Endothelial cell of umbilical vein (primary cell): ENCODE results near the gene TRNP1. TPM values are rescaled to one million over a fixed set of nuclear protein-coding genes. Genes with fewer than 3 reads are reported as not detected.

ENCODE experiments used
- BruUV-seq: library from RNA; stranded (reverse); fragments of 400-500 nt; replicated peaks from 2 replicates; lab custom pipeline; 2021; lab: Mats Ljungman, UMichigan
- CTCF ChIA-PET: fragments of 300-600, 350-600 bp; sonication (Branson Sonifier 250); formaldehyde crosslinking; loops from one replicate; lab custom pipeline; 2021; ENCODE audit warnings: antibody characterized with exemption, inconsistent platforms; lab: Charles Lee
- POLR2A ChIA-PET: fragments of 300-600, 350-600 bp; sonication (Branson Sonifier 250); formaldehyde crosslinking; loops from one replicate; lab custom pipeline; 2021; ENCODE audit warnings: antibody characterized with exemption, inconsistent platforms; lab: Charles Lee
- DNase-seq: peaks from one replicate; pipeline ENCODE4 v3.0.0-alpha.2; 2011; ENCODE audit warnings: low read depth, low spot score
- FAIRE-seq: peaks from 2 replicates; lab custom pipeline; 2011; peaks lifted over from hg19 to GRCh38; lab: Jason Lieb, UNC
- H2AFZ ChIP-seq: 2 replicates; pipeline ENCODE4 v1.6.0; 2012; ENCODE audit warnings: low read depth, low read length, control low read depth, inconsistent platforms
- H3K27ac ChIP-seq: 2 replicates; pipeline ENCODE4 v1.5.1; 2011; ENCODE audit warnings: low read depth, mild to moderate bottlenecking, control low read depth, low read length, moderate library complexity; ENCODE audit not compliant: insufficient read depth
- H3K27me3 ChIP-seq, 2 experiments: 2 replicates each; pipeline versions ENCODE4 v1.6.0 to v1.6.1; 2011; ENCODE audit warnings: low read length in 2 of 2, mixed read lengths in 1 of 2; ENCODE audit not compliant: control insufficient read depth in 2 of 2, insufficient read depth in 2 of 2
- H3K36me3 ChIP-seq, 2 experiments: 2 replicates in 1 of 2; 3 replicates in 1 of 2; pipeline ENCODE4 v1.5.1; 2011; ENCODE audit warnings: low read length in 2 of 2, mild to moderate bottlenecking in 1 of 2, moderate library complexity in 1 of 2; ENCODE audit not compliant: control insufficient read depth in 2 of 2, insufficient read depth in 2 of 2; ENCODE audit errors: extremely low read depth in 1 of 2
- H3K4me1 ChIP-seq: 3 replicates; pipeline ENCODE4 v1.5.1; 2011; ENCODE audit warnings: mild to moderate bottlenecking, low read length; ENCODE audit not compliant: control insufficient read depth, insufficient read depth; ENCODE audit errors: extremely low read depth
- H3K4me2 ChIP-seq: 2 replicates; pipeline ENCODE4 v1.6.1; 2011; ENCODE audit warnings: low read length, control low read depth, mixed read lengths; ENCODE audit not compliant: insufficient read depth
- H3K4me3 ChIP-seq, 3 experiments: fragments of 200-600 bp in 1 of 3; sonication (generic), shearing (Covaris generic) in 1 of 3; replicated peaks in 1 of 3; 2 replicates each; pipeline ENCODE4 v1.5.1; 2011 to 2016; ENCODE audit warnings: control low read depth in 3 of 3, low read length in 3 of 3, mild to moderate bottlenecking in 2 of 3, inconsistent platforms in 1 of 3, low read depth in 1 of 3, moderate library complexity in 1 of 3; ENCODE audit not compliant: insufficient read depth in 1 of 3
- H3K79me2 ChIP-seq: 2 replicates; pipeline ENCODE4 v1.6.0; 2012; ENCODE audit warnings: low read length, inconsistent platforms; ENCODE audit not compliant: control insufficient read depth, insufficient read depth
- H3K9ac ChIP-seq: replicated peaks from 2 replicates; pipeline ENCODE3; 2011; ENCODE audit warnings: low read length, control low read depth; ENCODE audit not compliant: insufficient read depth; ENCODE audit errors: extremely low read depth
- H3K9me1 ChIP-seq: replicated peaks from 3 replicates; pipeline ENCODE4 v1.6.0; 2011; ENCODE audit warnings: mild to moderate bottlenecking, low read length; ENCODE audit not compliant: control insufficient read depth, insufficient read depth; ENCODE audit errors: extremely low read depth
- H3K9me3 ChIP-seq: replicated peaks from 2 replicates; pipeline ENCODE4 v1.5.1; 2012; ENCODE audit warnings: low read length, inconsistent platforms; ENCODE audit not compliant: control insufficient read depth, insufficient read depth
- H4K20me1 ChIP-seq: replicated peaks from 2 replicates; pipeline ENCODE3; 2011; ENCODE audit warnings: mild to moderate bottlenecking, low read length; ENCODE audit not compliant: control insufficient read depth, insufficient read depth; ENCODE audit errors: extremely low read depth
- CTCF ChIP-seq, 2 donors: IDR thresholded peaks; 1 replicate in 1 of 2; 2 replicates in 1 of 2; pipeline ENCODE4 v1.5.1; 2011; ENCODE audit warnings: low read length in 2 of 2, mild to moderate bottlenecking in 2 of 2, moderate library complexity in 2 of 2, control low read depth in 1 of 2, inconsistent platforms in 1 of 2, low read depth in 1 of 2; ENCODE audit not compliant: insufficient read depth in 1 of 2; ENCODE audit errors: extremely low read depth in 1 of 2
- EZH2 ChIP-seq: IDR thresholded peaks from 2 replicates; pipeline ENCODE4 v1.6.1; 2012; ENCODE audit warnings: borderline replicate concordance, low read depth, mild to moderate bottlenecking, moderate library complexity, low read length, inconsistent platforms; ENCODE audit not compliant: severe bottlenecking
- FOS ChIP-seq: IDR thresholded peaks from 2 replicates; pipeline ENCODE4 v1.6.1; 2011; ENCODE audit warnings: mild to moderate bottlenecking, low read length, moderate library complexity, borderline replicate concordance; ENCODE audit not compliant: insufficient read depth
- GATA2 ChIP-seq: IDR thresholded peaks from 2 replicates; pipeline ENCODE4 v1.7.0; 2011; ENCODE audit warnings: low read depth, mild to moderate bottlenecking, moderate library complexity, mixed read lengths, low read length; ENCODE audit not compliant: insufficient read length, insufficient read depth
- JUN ChIP-seq: IDR thresholded peaks from 2 replicates; pipeline ENCODE4 v1.6.1; 2011; ENCODE audit warnings: borderline replicate concordance, low read depth; ENCODE audit not compliant: insufficient read length, insufficient read depth
- MYC ChIP-seq: IDR thresholded peaks from one replicate; pipeline ENCODE4 v1.6.1; 2011; ENCODE audit warnings: mild to moderate bottlenecking, low read depth, low read length
- POLR2A ChIP-seq: IDR thresholded peaks from 2 replicates; pipeline ENCODE4 v1.6.1; 2012; ENCODE audit warnings: low read depth, mild to moderate bottlenecking, control low read depth, low read length
- POLR2AphosphoS5 ChIP-seq: IDR thresholded peaks from 2 replicates; pipeline ENCODE4 v1.6.1; 2012; ENCODE audit warnings: low read depth, mild to moderate bottlenecking, control low read depth, low read length, moderate library complexity; ENCODE audit not compliant: insufficient read depth
- dilution Hi-C: fragments of 300-500 bp; cut with MboI; formaldehyde crosslinking; loops from one replicate; pipeline ENCODE4 v1.15.0; 2019; ENCODE audit warnings: low sequenced_read_pairs; ENCODE audit not compliant: extremely low pct_ligation_motif_present
- intact Hi-C: fragments of 100-400 bp; cut with micrococcal nuclease; formaldehyde crosslinking; loops from one replicate; pipeline ENCODE4 v1.10.0; 2022
- polyA plus RNA-seq, 4 experiments: library from polyadenylated mRNA; depleted of rRNA in 3 of 4; stranded (reverse) in 3 of 4; unstranded in 1 of 4; fragments of >200 nt; gene quantifications; 2 replicates each; pipeline versions ENCODE4 v1.2.1 to v1.2.3, GENCODE V29; 2011 to 2012; ENCODE audit warnings: missing spikeins in 1 of 4
- total RNA-seq: library from RNA; stranded (reverse); gene quantifications from 2 replicates; pipeline ENCODE4 v1.2.3, GENCODE V29; 2021
- TF ChIP-seq, protein P1 (sequence below): IDR thresholded peaks from 2 replicates; pipeline ENCODE4 v1.6.1; 2011; ENCODE audit not compliant: insufficient read depth, insufficient read length

TRNP1 gene
- total and polyA plus RNA-seq, 2 donors (not counting 3 experiments of a cell fraction or from before 2014, with no cell fraction given): 5.9 to 20.5 TPM

- Histone ChIP-seq H3K27me3 (peaks cover 0 to 2% of the 10 kb centered on the region in 2 experiments), H3K79me2 (no peaks in the 10 kb centered on the region), H4K20me1 (no peaks in the 10 kb centered on the region), H2AFZ (no peak overlapping the region), H3K4me3 (no peak overlapping the region), H3K4me1 (peaks cover 16% of the 10 kb centered on the region), H3K9me1 (no peaks in the 10 kb centered on the region), H3K9me3 (no peaks in the 10 kb centered on the region), H3K4me2 (no peak overlapping the region), H3K36me3 (no peaks in the 10 kb centered on the region), H3K27ac (no peak overlapping the region), H3K9ac (no peak overlapping the region)
- DNase-seq: no peak
- dilution Hi-C loops (no loop called here), intact Hi-C loops (no loop called here)
- ChIA-PET POLR2A (no interaction called here), CTCF (interaction anchor here (2.4 to 5.1 kb wide), 3 partner anchors 30 to 78 kb away, joined by 10 to 109 read pairs (median 50); partner anchors contain the start of gene TRNP1)
- BruUV-seq: no TSS peak
- TF ChIP-seq CTCF (IDR thresholded peaks at IDR 0.05; ENCODE audit: extremely low read depth in 1 of 2, insufficient read depth in 1 of 2, low read depth in 1 of 2, low read length in 2 of 2) (no peak), POLR2AphosphoS5 (no peak), MYC (no peak), JUN (no peak), EZH2 (no peak), FOS (no peak), POLR2A (no peak), GATA2 (no peak)
- TF ChIP-seq, protein P1, sequence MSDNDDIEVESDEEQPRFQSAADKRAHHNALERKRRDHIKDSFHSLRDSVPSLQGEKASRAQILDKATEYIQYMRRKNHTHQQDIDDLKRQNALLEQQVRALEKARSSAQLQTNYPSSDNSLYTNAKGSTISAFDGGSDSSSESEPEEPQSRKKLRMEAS: no peak
- FAIRE-seq: no peak
Observed at GRCh38 chr1:26965628-26966027, 27.9 kb upstream of the TRNP1 start.
